ENCODE data around the gene FAM107A. TPM values are rescaled to one million over a fixed set of nuclear protein-coding genes. Genes with fewer than 3 reads are reported as not detected.

FAM107A gene
- total and polyA plus RNA-seq, 2 of the 13 experiments (the other 11 are each of a cell fraction or from before 2014, with no cell fraction given), result not detected

- TF ChIP-seq ZNF326 (CRISPR knock-in tag; IDR thresholded peaks at IDR 0.05; ENCODE audit: borderline replicate concordance), result no peak
- TF ChIP-seq ZNF557 (CRISPR knock-in tag; IDR thresholded peaks at IDR 0.05), result no peak
- no peak for TF ChIP-seq ZNF776 (CRISPR knock-in tag; IDR thresholded peaks at IDR 0.05)
- no peak for TF ChIP-seq ZNF251 (CRISPR knock-in tag; IDR thresholded peaks at IDR 0.05)
- TF ChIP-seq ZNF234 (CRISPR knock-in tag; conservative IDR thresholded peaks at IDR 0.05), result no peak
- TF ChIP-seq ZNF574 (CRISPR knock-in tag; IDR thresholded peaks at IDR 0.05), result no peak
- peak; percentile 60; the same call in 1 of the 2 replicates for TF ChIP-seq KMT2B (CRISPR knock-in tag; IDR thresholded peaks at IDR 0.05)
- no peak for TF ChIP-seq ZNF674 (CRISPR knock-in tag; IDR thresholded peaks at IDR 0.05; ENCODE audit: low read depth)
- TF ChIP-seq GZF1 (CRISPR knock-in tag; IDR thresholded peaks at IDR 0.05), result no peak
- no peak for TF ChIP-seq ZBTB39 (CRISPR knock-in tag; IDR thresholded peaks at IDR 0.05)
- peak; percentile 13; the same call in 1 of the 2 replicates for TF ChIP-seq RAD21 (CRISPR knock-in tag; IDR thresholded peaks at IDR 0.05)
- TF ChIP-seq RBM39 (IDR thresholded peaks at IDR 0.05; ENCODE audit: low read depth, low read length, poor library complexity, severe bottlenecking), result no peak
- TF ChIP-seq ZMAT5 (CRISPR knock-in tag; IDR thresholded peaks at IDR 0.05; ENCODE audit: borderline replicate concordance, low read depth), result no peak
- TF ChIP-seq ZNF12 (CRISPR knock-in tag; IDR thresholded peaks at IDR 0.05), result no peak
- no peak for TF ChIP-seq SNRNP70 (IDR thresholded peaks at IDR 0.05; ENCODE audit: low read depth, low read length)
- no peak for TF ChIP-seq IKZF4 (CRISPR knock-in tag; IDR thresholded peaks at IDR 0.05; ENCODE audit: borderline replicate concordance, low read depth, not compliant biosample characterization)
- TF ChIP-seq IRF9 (CRISPR knock-in tag; IDR thresholded peaks at IDR 0.05; ENCODE audit: borderline replicate concordance), result peak; percentile 47; the same call in 1 of the 2 replicates
- TF ChIP-seq YEATS2 (CRISPR knock-in tag; IDR thresholded peaks at IDR 0.05; ENCODE audit: borderline replicate concordance), result peak; percentile 31; the same call in 1 of the 2 replicates
- 0 out of 2 replicates have a peak, but pooled peaks have one; percentile 42 for TF ChIP-seq ZNF609 (CRISPR knock-in tag; IDR thresholded peaks at IDR 0.05; ENCODE audit: borderline replicate concordance)
Measured at GRCh38 chr3:58526515-58526957, 50.7 kb downstream of the FAM107A start (continued).

All from HepG2 (cell line).